Tibial artery (tissue), 4 donors: ENCODE results near the gene TINCR.

Experiments used
- DNase-seq, 2 donors: peaks; one replicate each; pipeline ENCODE4 v3.0.0-alpha.2; 2019
- H3K27ac ChIP-seq, 2 donors: fragments of 200-600 bp; sonication (generic) in 1 of 2; 1 replicate in 1 of 2; 2 replicates in 1 of 2; pipeline ENCODE4 v1.5.1; 2018 to 2019; ENCODE audit warnings: mild to moderate bottlenecking in 1 of 2
- H3K27me3 ChIP-seq, 2 donors: fragments of 200-600 bp; sonication (generic) in 1 of 2; one replicate each; pipeline versions ENCODE4 v1.5.1 to v1.6.0; 2016 to 2019
- H3K36me3 ChIP-seq, 3 donors: fragments of 200-600 bp; sonication (generic) in 2 of 3; one replicate each; pipeline ENCODE4 v1.5.1; 2016 to 2019; ENCODE audit warnings: mild to moderate bottlenecking in 2 of 3
- H3K4me1 ChIP-seq, 4 donors: fragments of 200-600 bp; sonication (generic) in 2 of 4; 1 replicate in 3 of 4; 2 replicates in 1 of 4; pipeline ENCODE4 v1.5.1; 2016 to 2019
- H3K4me3 ChIP-seq, 2 donors: fragments of 200-600 bp; sonication (generic) in 1 of 2; 1 replicate in 1 of 2; 2 replicates in 1 of 2; pipeline ENCODE4 v1.5.1; 2018 to 2019; ENCODE audit warnings: mild to moderate bottlenecking in 2 of 2
- H3K9me3 ChIP-seq, 3 donors: fragments of 200-600 bp; sonication (generic) in 1 of 3; one replicate each; pipeline ENCODE4 v1.5.1; 2016 to 2019
- CTCF ChIP-seq, 2 experiments: fragments of 200-600 bp in 1 of 2; fragments of 450-650 bp in 1 of 2; IDR thresholded peaks; one replicate each; pipeline ENCODE4 v1.5.1; 2017 to 2019; ENCODE audit warnings: antibody characterized with exemption in 2 of 2, mild to moderate bottlenecking in 1 of 2, moderate library complexity in 1 of 2
- intact Hi-C: fragments of 100-400 bp; cut with DNase I; formaldehyde crosslinking; loops from one replicate; pipeline ENCODE4 v1.15.0; 2023; ENCODE audit warnings: low total_unique reads

TINCR gene

GRCh38 chr19:5608291-5608690, 40.5 kb upstream of the TINCR start:
- Histone ChIP-seq H3K27ac (no peak overlapping the region), H3K9me3 (no peaks in the 10 kb centered on the region), H3K27me3 (no peaks in the 10 kb centered on the region), H3K4me3 (no peak overlapping the region), H3K4me1 (no peaks in the 10 kb centered on the region), H3K36me3 (peaks cover 73 to 92% (median 89%) of the 10 kb centered on the region in 3 donors)
- no peak for TF ChIP-seq CTCF (IDR thresholded peaks at IDR 0.05)
- DNase-seq: no peak
- intact Hi-C loops: no loop called here

GRCh38 chr19:5607318-5608275, 39.8 kb upstream of the TINCR start:
- no peak for TF ChIP-seq CTCF (IDR thresholded peaks at IDR 0.05)
- H3K9me3 ChIP-seq: no peaks in the 10 kb centered on the region
- H3K4me3 ChIP-seq: no peak overlapping the region
- no peak for DNase-seq
- H3K4me1 ChIP-seq: no peaks in the 10 kb centered on the region
- H3K27ac ChIP-seq: no peak overlapping the region
- intact Hi-C loops: no loop called here
- H3K36me3 ChIP-seq: peaks cover 73 to 92% (median 89%) of the 10 kb centered on the region in 3 donors
- H3K27me3 ChIP-seq: no peaks in the 10 kb centered on the region

GRCh38 chr19:5605362-5605761, 37.6 kb upstream of the TINCR start:
- no peak for DNase-seq
- Histone ChIP-seq H3K36me3 (peaks cover 78 to 100% (median 89%) of the 10 kb centered on the region in 3 donors), H3K27me3 (no peaks in the 10 kb centered on the region), H3K27ac (no peak overlapping the region), H3K4me3 (no peak overlapping the region), H3K9me3 (no peaks in the 10 kb centered on the region), H3K4me1 (no peaks in the 10 kb centered on the region)
- intact Hi-C loops: no loop called here
- no peak for TF ChIP-seq CTCF (IDR thresholded peaks at IDR 0.05)

GRCh38 chr19:5603626-5604025, 35.9 kb upstream of the TINCR start:
- no peaks in the 10 kb centered on the region for H3K4me1 ChIP-seq
- no peak overlapping the region for H3K4me3 ChIP-seq
- no peaks in the 10 kb centered on the region for H3K27me3 ChIP-seq
- intact Hi-C loops: no loop called here
- no peak overlapping the region for H3K27ac ChIP-seq
- no peak for DNase-seq
- no peak for TF ChIP-seq CTCF (IDR thresholded peaks at IDR 0.05)
- H3K36me3 ChIP-seq: peaks cover 77 to 100% (median 92%) of the 10 kb centered on the region in 3 donors
- H3K9me3 ChIP-seq: no peaks in the 10 kb centered on the region

GRCh38 chr19:5600797-5601196, 33.0 kb upstream of the TINCR start:
- TF ChIP-seq CTCF (IDR thresholded peaks at IDR 0.05): no peak
- Histone ChIP-seq H3K36me3 (peaks cover 86 to 100% (median 92%) of the 10 kb centered on the region in 3 donors), H3K27me3 (no peaks in the 10 kb centered on the region), H3K4me3 (no peak overlapping the region), H3K4me1 (no peaks in the 10 kb centered on the region), H3K27ac (no peak overlapping the region), H3K9me3 (no peaks in the 10 kb centered on the region)
- DNase-seq: no peak
- intact Hi-C loops: no loop called here
